Fibroblast of the aortic adventitia (primary cell): ENCODE data around the gene SLC37A2. TPM values are rescaled to one million over a fixed set of nuclear protein-coding genes. Genes with fewer than 3 reads are reported as not detected.

ENCODE experiments used
- DNase-seq: peaks from one replicate; pipeline ENCODE4 v3.0.0-alpha.2; 2010; ENCODE audit warnings: low read depth
- H3K4me3 ChIP-seq: 2 replicates; pipeline ENCODE4 v1.5.1; 2011; ENCODE audit warnings: low read depth, mild to moderate bottlenecking, control low read depth, low read length, moderate library complexity
- total RNA-seq: library from RNA; depleted of rRNA; stranded (reverse); fragments of >200 nt; gene quantifications from 2 replicates; pipeline ENCODE4 v1.2.3, GENCODE V29; 2012; ENCODE audit warnings: low replicate concordance
- TF ChIP-seq, protein P1 (sequence below): IDR thresholded peaks from 2 replicates; pipeline ENCODE4 v1.5.1; 2011; ENCODE audit warnings: mild to moderate bottlenecking, low read length, control low read depth, inconsistent platforms; ENCODE audit not compliant: insufficient read depth

The SLC37A2 gene
- total RNA-seq, 1 donor = 0.63 TPM

GRCh38 chr11:125069796-125070195 lies 6.7 kb downstream of the SLC37A2 start:
- no peak overlapping the region for H3K4me3 ChIP-seq
- TF ChIP-seq, protein P1, sequence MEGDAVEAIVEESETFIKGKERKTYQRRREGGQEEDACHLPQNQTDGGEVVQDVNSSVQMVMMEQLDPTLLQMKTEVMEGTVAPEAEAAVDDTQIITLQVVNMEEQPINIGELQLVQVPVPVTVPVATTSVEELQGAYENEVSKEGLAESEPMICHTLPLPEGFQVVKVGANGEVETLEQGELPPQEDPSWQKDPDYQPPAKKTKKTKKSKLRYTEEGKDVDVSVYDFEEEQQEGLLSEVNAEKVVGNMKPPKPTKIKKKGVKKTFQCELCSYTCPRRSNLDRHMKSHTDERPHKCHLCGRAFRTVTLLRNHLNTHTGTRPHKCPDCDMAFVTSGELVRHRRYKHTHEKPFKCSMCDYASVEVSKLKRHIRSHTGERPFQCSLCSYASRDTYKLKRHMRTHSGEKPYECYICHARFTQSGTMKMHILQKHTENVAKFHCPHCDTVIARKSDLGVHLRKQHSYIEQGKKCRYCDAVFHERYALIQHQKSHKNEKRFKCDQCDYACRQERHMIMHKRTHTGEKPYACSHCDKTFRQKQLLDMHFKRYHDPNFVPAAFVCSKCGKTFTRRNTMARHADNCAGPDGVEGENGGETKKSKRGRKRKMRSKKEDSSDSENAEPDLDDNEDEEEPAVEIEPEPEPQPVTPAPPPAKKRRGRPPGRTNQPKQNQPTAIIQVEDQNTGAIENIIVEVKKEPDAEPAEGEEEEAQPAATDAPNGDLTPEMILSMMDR = no peak
- DNase-seq = no peak

DNA sequence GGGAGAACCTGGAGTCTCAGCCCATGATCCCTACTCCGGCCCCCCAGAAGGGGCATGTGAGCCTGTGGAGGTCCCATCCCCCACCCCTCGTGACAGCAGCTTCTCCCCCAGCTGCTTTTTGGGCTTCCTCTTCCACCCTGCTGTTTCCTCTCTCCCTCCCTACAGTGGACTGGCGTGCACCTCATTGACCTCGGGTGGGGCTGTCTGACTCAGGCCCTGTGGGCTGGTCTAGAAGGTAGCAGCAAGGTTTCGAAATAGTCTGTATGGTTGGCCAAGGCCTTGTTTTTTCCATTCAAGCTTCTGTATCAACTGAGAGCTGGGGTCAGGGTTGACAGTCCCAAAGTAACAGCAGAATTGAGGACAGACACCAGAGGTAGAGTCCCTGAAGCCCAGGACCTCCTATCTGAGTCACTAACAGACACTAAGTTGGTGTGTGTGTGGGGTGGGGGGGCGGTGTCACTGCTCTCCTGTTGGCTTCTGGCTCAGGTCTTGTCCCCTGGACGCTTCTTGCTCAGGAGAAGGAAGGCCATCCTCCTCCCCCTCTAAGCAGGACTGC lies 7.7 kb downstream of the SLC37A2 start:
- peak; percentile 82 for DNase-seq
- TF ChIP-seq, protein P1 = no peak
- H3K4me3 ChIP-seq = no peak overlapping the region

DNA sequence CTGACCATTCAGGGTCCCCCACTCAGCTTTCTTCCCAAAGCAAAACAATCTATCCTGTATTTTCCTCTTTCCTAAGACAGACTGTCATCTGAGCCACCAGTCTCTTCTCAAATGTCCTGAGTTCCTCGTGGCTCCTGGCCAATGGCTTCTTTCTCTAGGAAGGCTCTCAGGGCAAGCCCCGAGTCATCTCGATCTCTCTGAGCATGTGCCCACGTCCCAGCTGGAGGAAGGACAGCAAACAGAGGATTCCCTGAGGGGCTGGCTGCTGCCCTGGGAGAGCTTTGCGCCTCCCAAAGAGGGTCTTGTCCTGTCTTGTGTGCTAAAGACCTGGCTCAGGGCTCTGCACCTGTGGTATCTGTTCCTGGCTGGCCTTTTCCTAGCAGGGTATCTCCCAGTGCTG lies 8.3 kb downstream of the SLC37A2 start:
- H3K4me3 ChIP-seq = no peak overlapping the region
- DNase-seq = no peak
- TF ChIP-seq, protein P1 = no peak

DNA sequence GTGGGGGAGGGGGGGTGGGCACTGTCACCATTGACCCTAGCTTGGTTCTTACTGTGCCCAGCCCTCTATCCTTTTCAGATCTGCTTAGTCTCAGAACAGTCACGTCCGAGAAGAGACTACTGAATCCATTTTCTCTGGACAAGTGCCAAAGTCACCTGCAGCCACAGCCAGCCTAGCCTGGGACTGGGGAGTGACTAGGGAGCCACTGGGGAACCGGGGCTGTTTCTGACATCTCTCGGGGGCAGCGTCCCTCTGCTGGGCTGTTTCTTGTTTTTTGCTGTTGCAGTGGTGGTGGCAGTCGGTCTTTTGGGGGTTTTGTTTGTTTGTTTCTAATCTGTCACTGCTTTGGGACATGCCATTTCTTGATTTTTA lies 8.7 kb downstream of the SLC37A2 start:
- TF ChIP-seq, protein P1 = no peak
- H3K4me3 ChIP-seq = no peak overlapping the region
- DNase-seq = no peak

DNA sequence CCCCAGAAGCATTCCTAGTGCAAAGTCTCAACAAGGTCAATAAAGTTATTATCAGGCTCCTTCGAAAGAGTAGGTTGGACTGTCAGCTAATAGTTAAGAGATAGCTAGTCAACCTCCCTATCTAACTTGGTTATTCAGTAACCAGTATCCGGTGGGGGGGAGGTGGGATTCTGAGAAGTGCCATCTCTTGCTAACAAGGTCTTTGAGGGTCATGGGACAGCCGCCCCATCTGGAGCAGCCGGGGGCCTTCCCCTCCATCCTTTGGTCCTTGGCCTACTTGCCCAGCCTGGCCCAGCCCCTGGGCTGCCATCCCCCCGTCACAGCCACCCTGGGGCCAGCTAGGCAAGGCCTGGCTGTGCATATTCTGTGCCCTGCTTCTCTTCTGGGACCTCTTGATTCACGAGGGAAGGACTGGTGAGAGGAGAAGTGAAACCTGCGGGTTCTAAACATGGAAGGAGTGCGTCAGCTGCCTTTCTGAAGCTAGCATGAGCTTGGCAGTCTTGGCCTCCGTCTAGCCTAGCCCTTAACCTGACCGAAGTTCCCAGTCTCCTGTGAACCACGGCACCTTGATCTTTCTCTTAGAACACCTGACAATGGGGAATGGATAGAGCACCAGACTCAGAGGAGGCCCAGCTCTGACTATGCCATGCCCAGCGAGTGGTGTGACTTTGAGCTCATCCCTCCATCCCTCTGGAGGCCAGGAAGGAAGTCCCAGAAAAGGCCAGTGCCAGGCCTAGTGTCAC lies 9.3 kb downstream of the SLC37A2 start:
- no peak for DNase-seq
- TF ChIP-seq, protein P1 = no peak
- H3K4me3 ChIP-seq = no peak overlapping the region

DNA sequence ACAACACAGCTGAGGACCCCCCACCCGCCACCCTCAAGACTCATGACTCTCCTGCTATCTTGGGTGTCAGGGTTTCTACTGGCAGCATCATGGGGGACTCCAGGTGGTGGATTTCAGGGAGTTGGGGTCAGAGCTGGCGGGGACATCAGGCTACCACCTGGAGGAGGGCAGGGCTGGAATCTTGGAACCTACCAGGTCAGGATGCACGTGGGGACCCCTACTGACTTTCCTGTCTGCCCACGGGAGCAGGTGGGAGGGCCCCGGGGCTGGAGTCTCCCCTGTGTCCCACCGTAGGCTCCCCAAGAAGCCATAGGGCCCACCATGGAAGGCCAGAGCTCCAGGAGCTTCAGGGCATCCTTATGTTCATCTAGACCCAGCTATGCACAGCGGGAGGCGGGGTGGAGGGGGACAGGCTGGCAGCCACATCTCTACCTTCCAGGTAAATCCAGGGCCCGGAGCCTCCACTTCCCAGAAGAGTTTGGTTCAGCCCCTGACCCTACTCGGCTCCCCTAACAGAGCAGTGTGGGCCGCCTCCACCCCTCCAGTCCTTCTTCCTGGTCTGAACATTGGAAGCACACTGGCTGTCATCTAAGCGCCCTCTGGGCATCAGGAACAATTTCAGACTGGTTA lies 10.0 kb downstream of the SLC37A2 start:
- TF ChIP-seq, protein P1 = no peak
- H3K4me3 ChIP-seq = no peak overlapping the region
- no peak for DNase-seq
